HG02943 (cell line): Measurements from ENCODE around the gene ANGPT4.

ENCODE experiments used
- ATAC-seq: cut with Tn5 transposase; IDR thresholded peaks from one replicate; pipeline ENCODE4 v1.9.1; 2021; ENCODE audit warnings: mild to moderate bottlenecking, low read depth, moderate library complexity; ENCODE audit not compliant: unreplicated experiment

ANGPT4 gene

DNA sequence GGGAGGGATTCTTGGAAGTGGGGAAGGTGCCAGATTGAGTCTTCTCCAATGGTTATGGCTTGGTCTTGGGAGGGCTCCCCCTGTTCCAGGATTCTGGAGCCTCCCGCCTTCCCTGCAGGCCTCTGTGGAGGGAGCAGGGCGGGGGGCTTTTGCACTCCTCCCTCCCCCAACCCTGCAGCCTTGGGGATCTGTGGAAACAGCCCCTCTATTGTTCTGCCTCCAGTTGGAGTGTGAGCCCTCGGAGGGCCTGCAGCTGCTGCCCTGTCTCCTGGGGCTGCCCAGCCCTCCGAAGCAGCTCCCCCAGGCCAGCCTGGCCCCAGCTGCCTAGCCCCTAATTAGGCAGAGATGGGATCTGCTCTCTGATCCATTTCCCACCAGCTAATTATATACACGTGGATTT lies 67.9 kb downstream of the ANGPT4 start:
- ATAC-seq: no peak

DNA sequence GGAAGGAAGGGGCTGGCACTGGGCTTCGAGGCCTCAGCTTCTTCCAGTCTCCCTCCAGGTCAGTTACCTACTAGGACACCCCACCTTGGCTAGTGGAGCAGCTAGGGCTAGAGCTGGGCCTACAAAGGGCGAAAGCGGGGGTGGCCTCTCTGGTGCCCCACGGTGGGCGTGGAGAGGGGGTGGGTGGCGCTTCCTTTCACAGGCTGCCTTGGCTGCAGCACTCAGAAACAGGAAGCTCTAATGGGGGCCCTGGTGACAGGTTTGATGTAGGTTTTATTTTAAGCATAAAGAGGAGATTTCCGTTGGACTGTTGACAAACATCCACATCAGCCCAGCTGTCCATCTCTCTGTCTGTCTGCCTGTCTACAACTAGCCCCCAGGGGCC lies 69.2 kb downstream of the ANGPT4 start:
- no peak for ATAC-seq

DNA sequence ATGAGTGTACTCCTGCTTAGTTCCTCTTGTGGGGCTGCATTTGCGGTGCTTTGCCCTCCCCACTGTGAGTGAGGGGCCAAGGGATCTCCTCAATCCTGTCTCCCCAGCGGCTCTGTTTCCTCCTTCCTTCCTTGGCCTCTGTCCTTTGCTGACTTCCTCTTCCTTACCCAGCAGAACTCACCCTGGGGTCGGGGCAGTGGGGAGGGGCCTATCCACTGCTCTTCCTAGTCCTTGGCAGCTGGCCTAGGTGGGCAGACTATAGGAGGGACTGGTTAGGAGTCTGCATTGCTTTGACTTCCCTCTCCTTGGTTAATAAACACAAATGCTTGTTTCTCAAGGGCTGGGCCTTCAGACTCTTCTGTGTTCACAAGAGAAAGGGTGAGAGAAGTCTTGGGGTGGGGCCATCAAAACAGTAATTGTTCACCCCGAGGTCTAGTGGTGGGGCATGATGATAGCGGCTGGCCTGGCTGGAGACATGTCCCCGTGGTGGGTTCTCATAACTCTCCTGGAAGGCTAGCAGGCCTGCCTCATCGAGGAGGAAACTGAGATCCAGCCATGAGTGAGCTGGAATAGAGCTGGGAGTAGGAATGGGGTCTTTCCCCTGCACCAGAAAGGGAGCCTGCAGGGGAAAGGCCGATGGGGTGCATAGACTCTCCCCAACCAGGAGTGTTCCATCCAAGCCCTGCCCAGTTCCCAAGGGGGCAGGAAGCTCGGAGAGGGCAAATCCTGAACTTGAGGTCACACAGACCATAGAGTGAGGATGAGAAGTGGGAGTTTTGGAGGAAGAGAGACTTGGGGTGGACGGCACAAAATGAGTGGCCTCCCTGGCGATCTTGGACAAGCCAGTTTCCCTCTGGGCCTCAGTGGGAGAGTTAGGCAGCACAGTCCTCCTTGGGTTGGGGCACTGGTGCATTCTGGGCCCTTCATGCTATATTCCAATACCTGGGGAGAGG lies 69.9 kb downstream of the ANGPT4 start:
- no peak for ATAC-seq

DNA sequence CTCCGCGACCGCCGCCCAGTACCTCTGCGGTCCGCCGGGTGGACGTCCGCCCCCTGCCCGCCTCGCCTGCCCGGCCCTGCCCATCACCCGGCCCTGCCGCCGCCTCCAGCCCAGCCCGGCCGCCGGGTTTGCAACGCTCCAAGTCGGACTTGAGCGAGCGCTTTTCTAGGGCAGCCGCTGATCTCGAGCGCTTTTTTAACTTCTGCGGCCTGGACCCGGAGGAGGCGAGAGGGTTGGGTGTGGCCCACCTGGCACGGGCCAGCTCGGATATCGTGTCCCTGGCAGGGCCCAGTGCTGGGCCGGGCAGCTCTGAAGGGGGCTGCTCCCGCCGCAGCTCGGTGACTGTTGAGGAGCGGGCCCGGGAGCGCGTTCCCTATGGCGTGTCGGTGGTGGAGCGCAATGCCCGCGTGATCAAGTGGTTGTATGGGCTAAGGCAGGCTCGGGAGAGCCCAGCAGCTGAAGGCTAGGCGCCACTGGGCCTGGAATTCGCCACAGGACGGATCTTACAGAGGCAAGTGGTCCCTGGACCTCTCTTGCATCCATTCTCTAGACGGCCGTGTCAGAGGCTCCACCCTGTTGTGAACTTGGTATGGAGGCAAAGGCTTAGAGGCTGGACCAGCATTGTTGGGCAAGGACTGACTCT lies 70.8 kb downstream of the ANGPT4 start:
- ATAC-seq: no peak

DNA sequence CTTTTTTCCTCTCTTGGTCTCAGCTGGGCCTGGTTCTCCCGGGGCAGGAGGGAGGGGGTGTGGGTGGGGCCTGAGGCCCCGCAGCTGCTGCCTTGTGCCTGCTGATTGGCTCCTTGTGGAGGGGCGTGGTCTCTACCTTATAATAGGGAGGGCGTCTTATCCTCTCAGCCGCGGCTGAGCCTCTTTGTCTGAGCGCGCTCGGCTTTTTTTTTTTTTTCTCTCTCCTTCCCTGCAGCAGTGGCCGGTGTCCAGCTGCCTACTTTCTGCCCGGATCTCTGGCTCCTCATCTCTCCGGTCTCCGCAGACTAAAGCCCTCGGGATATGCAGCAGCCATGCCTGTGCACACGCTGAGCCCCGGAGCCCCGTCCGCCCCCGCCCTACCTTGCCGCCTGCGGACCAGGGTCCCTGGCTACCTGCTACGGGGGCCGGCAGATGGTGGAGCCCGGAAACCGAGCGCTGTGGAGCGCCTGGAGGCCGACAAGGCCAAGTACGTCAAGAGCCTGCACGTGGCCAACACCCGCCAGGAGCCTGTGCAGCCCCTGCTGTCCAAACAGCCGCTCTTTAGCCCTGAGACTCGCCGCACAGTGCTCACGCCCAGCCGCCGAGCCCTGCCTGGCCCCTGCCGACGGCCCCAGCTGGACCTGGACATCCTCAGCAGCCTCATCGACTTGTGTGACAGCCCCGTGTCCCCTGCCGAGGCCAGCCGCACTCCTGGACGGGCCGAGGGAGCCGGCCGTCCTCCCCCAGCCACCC lies 71.5 kb downstream of the ANGPT4 start:
- peak; percentile 95 for ATAC-seq

DNA sequence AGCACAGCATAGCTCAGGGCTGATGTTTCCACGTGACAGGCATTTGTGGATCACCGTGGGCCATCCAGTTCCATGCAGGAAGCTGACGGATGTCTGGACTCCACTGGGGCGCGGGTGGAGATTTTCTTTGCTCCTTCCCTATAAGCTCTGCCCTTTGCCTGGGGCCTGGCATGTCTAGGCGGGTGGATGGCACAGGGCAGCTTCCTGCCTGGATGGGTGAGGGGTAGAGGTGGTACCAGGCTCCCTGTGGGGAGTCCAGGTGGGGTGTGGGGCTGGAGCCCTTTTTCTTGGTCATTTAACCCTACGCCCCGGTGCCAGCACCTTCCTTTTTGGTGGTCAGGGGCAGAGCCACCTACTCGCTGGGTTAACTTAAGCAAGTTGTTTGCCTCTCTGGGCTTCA lies 72.2 kb downstream of the ANGPT4 start:
- ATAC-seq: no peak

DNA sequence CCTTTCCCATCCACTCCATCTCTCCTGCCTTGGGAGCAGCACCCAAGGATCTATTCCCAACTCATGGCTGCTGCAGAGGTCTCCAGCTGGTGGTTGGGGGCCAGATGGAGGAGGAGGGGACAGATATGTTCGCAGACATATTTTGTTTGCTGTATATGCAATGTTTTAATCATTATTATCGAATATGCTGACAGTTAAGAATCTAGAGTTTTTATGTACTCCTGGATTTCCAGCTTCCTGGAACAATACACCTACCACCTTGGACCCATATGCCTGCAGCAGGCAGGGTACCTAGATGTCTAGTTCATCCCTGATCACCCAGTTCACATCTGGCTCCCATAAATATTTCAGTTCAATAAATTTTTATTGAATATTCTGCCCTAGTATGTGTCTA lies 73.6 kb downstream of the ANGPT4 start:
- no peak for ATAC-seq

DNA sequence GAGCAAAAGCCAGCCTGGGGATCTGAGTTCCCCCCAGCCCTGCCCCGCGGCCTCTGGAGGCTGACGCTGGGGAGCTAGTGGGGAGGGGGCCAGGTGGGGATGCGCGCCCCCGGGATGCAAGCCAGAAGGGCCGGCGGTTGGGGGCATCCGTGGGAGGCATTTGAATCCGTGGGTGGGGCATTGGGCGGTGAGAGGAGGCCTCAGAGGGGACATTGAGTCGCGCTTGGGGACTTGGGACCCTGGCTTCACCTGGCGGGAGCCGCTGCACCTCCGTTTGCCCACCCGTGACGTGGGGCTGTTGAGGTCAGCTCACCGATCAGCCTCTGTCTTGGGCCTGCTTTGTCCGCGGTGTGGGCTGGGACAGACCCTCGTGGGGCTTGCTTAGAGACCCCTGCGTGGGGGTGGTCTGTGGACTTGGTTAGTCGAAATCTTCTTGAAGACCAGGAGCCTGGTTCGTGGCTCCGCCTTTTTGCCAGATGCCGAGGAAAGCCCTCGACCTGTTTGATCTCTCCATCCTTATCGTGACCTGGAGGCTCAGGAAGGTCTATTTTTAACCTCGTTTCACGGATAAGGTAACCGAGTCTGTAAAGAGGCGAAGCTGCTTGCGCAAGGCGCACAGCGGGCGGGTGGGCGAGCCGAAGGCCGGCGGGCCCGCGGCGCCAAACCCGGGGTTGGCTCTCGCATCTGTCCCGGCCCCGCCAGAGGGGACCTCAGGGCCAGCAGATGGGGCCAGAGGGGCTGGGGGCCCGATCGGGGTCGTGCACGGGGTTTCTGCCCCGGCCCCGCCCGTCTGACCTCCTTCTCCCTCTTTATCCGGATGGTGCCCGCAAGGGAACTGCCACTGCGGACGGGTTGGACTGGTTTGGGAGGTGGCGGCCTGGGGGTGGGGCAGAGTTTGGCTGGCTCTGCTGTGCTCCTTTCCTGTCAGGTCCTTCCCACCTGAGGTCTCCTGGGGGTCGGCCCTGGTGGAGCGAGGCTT lies 74.3 kb downstream of the ANGPT4 start:
- no peak for ATAC-seq

DNA sequence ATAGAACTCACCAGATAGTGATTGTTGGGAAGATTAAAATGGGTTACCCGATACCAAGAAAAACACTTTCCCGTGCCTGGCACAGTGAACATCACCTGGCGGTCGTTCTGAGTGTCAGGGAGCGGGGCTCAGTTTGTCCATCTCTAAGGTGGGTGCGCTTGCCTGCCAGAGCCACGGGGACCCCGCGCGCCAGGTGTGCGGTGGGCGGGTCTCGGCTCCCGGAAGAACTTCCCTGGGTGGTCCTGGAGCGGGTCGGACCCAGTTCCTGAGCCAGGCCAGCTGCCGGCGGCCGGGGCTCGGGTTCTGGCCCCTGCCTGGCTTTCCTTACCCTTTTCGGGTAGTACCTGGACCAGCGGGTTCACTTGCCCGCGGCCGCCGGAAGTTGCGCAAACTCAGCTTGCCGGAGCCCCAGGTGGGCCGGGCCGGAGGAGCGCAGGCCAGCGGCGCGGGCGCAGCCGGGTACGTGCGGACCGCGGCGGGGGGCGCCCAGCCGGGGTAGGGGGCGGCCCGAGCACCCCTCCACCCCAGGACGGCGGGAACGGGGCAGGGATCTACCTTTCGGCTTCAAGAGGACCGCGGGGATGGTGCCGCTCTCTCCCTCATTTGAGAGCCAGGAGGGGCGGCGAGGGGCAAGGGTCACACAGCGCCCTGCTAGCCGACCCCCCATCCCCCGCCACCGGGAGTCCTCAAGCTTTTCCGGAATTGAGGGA lies 75.1 kb downstream of the ANGPT4 start:
- ATAC-seq: no peak

DNA sequence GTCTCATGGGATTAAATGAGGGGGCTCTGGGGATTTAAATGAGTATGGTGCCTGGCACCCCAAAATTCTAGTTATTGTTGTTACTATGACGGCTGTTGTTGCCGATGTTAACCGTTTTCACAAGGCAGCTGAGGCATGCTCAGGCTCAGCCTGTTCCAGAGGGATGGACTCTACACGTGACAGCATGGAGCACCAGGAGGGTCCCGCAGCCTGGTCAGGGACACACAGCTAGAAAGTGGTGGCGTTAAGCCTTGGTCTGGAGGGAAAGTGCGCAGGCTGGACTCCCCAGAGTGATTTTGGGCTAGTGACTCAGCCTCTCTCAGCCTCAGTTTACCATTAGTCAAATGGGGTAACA lies 75.7 kb downstream of the ANGPT4 start:
- no peak for ATAC-seq

DNA sequence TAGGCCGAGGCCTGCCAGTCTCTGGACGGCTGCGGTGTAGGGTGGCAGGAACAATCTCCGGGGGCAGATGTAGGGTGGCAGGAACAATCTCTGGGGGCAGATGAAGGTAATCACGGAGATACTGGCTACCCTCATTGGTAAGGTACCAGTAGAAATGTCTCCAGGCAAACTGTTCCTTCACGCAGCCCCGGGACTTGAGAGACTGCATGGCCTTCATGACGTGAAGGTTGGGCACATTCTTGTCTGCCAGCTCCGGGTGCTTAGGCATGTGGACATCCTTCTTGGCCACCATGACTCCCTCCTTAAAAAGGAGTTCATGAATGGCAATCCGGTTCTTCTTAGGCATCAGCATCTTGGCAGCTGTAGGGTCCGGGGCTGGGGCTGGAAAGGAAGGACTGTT lies 76.5 kb downstream of the ANGPT4 start:
- no peak for ATAC-seq

DNA sequence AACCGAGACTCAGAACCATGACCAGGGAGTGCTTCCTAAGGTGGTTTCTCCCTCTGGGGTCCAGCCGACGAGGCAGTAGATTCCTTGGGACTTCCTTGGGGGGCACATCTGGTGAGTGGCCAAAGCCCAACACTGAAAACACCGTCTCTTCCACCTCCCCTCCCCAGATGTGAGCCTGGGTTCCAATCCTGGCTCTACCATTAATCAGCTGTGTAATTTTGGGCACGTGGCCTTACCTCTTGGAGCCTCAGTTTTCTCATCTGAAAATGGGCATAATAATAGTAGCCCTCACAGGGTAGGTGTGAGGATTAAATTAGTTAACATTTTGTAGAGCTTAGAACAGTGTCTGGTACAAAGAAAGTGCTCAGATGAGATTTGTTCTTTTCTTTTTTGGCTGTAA lies 77.1 kb downstream of the ANGPT4 start:
- ATAC-seq: no peak

DNA sequence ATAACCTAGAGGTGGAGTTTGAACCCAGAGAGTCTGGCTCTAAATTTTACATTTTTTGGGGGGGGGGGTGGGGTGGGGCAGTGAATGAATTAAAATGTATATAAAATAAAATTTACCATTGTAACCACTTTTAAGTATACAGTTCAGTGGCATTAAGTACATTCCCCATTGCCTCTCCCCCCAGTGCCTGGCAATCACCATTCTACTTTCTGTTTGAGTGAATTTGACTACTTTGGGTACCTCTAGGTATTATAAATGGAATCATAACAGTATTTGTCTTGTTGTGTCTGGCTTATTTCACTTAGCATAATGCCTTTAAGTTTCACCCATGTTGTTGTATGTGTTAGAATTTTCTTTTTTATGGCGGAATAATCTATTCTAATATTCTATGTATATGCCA lies 79.9 kb downstream of the ANGPT4 start:
- ATAC-seq: no peak

DNA sequence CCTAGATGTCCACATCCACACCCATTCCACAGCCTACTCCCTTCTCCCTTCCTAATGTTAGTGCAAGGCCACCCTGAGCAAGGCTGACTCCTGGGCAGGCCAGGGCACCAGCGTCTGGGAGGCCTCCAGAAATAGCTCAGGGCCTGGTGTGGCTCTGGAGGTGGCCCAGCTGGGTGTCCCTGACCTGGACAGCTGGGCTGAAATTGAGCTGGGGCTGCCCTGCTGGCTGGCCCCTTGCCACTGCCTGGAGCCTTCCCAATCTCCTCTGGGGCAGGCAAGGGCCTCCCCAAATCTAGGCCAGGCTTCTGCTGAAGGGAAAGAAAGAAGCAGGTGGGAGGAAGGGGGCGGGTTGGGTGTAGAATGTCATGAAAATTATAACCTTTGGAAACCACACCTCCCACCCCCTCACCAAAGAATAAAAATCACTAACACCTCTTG lies 80.5 kb downstream of the ANGPT4 start:
- ATAC-seq: no peak

DNA sequence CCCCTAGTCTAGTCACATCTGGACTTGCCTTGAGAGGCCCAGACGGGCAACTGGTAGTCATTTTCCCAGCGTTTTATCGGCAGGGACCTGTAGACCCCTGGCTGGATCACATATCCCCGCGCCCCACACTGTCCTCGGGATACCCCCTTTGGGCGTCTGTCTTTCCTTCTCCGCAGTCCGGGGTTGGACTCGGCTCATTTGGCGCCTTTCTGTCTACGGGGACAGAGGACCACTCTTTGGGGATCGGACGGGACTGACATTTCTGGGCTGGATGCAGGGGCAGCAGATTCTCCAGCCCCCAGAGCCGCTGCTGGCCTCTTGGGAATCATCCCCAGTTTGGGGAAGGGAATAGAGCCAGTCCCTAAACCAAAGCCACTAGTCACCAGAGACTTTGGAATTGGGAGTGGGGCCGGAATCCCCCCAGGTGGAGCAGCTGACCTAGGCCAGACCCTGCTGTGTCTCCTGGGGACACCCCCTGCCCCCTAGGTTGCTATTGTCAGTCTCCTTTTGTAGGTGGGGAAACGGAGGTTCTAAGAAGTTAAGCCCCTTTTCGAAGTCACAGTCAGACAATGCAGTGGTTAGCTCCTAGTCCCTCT lies 81.9 kb downstream of the ANGPT4 start:
- no peak for ATAC-seq

DNA sequence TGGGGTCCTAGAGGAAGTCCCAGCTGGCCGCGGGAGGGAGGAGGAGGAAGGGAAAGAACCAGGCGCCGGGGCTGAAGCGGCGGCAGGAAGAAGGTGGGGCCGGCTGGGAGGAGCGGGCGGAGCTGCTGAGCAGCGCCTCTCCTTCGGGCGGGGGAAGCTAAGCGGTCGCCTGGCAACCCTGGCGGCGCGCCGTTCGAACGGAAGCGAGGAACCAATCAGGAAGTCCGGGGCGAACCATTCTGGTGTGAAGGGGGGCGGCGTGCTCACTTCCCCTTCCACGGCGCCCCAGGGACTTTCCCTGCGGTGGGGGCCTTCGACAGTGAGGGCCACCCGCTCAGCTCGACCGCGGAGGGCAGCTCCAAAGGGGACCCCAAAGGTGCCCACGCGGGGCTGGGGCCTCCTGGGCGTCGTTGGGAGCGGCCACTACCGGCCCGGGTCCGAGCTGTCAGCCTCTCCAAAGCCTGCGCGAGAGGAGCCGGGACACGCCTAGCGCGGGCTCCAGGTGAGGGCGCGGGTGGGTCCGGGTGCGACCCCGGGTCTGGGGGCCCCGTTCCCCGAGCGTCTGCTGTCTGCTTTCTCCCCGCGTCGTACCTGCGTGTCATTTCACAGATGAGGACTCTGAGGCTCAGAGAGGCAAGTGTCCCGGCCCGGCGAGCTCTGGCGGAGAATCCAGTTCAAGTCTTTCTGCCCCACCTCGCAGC lies 82.5 kb downstream of the ANGPT4 start, which contains the start of gene FAM110A:
Gene FAM110A, plus strand, starts transcription at position 266 of the 701 bp plus-strand sequence. CDS start 11,090 bp downstream, outside the sequence.
- ATAC-seq: peak; percentile 89

DNA sequence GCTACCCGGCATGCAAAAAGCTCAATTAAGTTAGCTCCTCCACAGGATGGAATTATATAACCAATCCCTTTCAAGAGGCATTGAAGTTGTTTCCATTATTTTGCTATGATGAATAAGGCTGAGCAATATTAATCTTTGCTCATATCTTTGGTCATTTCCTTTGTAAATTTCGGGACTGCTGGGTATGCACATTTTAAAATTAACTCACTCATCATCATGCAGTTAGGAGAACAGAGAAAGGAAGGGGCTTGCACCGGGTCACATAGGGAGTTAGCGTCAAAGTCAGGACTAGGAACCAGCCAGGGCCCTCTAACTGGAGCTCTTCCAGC lies 83.0 kb downstream of the ANGPT4 start:
- ATAC-seq: peak; percentile 24

DNA sequence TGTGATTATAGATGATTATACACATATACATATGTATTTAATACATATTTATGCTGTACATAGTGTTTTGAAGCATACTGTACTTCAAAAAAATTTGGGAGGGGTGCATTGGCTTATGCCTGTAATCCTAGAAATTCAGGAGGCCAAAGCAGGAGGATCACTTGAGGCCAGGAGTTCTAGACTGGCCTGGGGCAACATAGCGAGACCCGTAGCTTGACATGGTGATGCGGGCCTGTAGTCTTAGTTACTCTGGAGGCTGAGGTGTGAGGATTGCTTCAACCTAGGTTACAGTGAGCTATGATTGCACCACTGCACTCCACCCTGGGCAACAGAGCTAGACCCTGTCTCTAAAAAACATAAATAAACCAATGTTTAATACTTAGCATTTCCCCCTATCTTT lies 84.2 kb downstream of the ANGPT4 start:
- ATAC-seq: no peak

DNA sequence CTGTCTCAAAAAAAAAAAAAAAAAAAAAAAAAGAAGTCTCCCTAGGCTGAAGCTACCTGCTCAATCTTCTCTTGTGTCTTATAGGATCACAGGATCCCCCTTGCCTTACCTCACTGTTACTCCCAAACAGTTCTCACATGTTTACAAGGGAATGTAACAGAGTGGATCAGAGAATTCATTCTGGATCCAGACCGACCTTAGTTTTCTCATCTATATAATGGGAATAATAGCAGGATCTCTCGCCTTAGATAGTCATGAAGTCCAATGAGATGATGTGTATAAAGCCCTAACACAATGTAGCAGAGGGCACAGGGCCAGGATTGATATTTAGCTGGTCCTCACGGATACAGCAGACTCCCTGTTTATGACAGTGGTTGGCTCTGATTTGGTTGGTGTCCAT lies 84.9 kb downstream of the ANGPT4 start:
- ATAC-seq: no peak
